Muscle layer of duodenum (tissue), 2 donors: ENCODE results near the gene ERC2.

Source experiments
- H3K27ac ChIP-seq: one replicate; pipeline ENCODE4 v1.7.0; 2013; ENCODE audit warnings: mild to moderate bottlenecking, low read length
- H3K27me3 ChIP-seq: one replicate; pipeline ENCODE4 v1.7.0; 2013; ENCODE audit warnings: low read depth, mild to moderate bottlenecking, control low read depth, low read length
- H3K36me3 ChIP-seq, 2 donors: one replicate each; pipeline ENCODE4 v1.7.0; 2013; ENCODE audit warnings: low read length in 2 of 2, control low read depth in 1 of 2, mild to moderate bottlenecking in 1 of 2; ENCODE audit not compliant: insufficient read depth in 2 of 2, control insufficient read depth in 1 of 2
- H3K4me1 ChIP-seq, 2 donors: one replicate each; pipeline ENCODE4 v1.7.0; 2013; ENCODE audit warnings: low read length in 2 of 2, mild to moderate bottlenecking in 2 of 2, control low read depth in 1 of 2, moderate library complexity in 1 of 2; ENCODE audit not compliant: insufficient read depth in 2 of 2, control insufficient read depth in 1 of 2
- H3K4me3 ChIP-seq, 2 donors: one replicate each; pipeline ENCODE4 v1.7.0; 2013; ENCODE audit warnings: low read length in 2 of 2, low read depth in 1 of 2, mild to moderate bottlenecking in 1 of 2
- H3K9me3 ChIP-seq, 2 donors: one replicate each; pipeline ENCODE4 v1.7.0; 2013; ENCODE audit warnings: low read length in 2 of 2, control low read depth in 1 of 2, mild to moderate bottlenecking in 1 of 2; ENCODE audit not compliant: control insufficient read depth in 1 of 2
- donor health status: healthy.

ERC2 gene

GRCh38 chr3:55755516-55756205, 712.6 kb downstream of the ERC2 start:
- Histone ChIP-seq H3K36me3 (no peaks in the 10 kb centered on the region), H3K27ac (no peak overlapping the region), H3K27me3 (no peaks in the 10 kb centered on the region), H3K4me3 (no peak overlapping the region), H3K4me1 (no peaks in the 10 kb centered on the region), H3K9me3 (no peaks in the 10 kb centered on the region)

- no peak overlapping the region for H3K27ac ChIP-seq
- H3K27me3 ChIP-seq: no peaks in the 10 kb centered on the region
- H3K4me3 ChIP-seq: no peak overlapping the region
- H3K4me1 ChIP-seq: no peaks in the 10 kb centered on the region
- H3K9me3 ChIP-seq: no peaks in the 10 kb centered on the region
- no peaks in the 10 kb centered on the region for H3K36me3 ChIP-seq
Observed at GRCh38 chr3:55752911-55753310, 715.4 kb downstream of the ERC2 start.

- Histone ChIP-seq H3K27ac (no peak overlapping the region), H3K27me3 (no peaks in the 10 kb centered on the region), H3K4me3 (no peak overlapping the region), H3K36me3 (no peaks in the 10 kb centered on the region), H3K9me3 (no peaks in the 10 kb centered on the region), H3K4me1 (no peaks in the 10 kb centered on the region)
Observed at GRCh38 chr3:55751730-55752129, 716.5 kb downstream of the ERC2 start.

GRCh38 chr3:55750525-55750924, 717.7 kb downstream of the ERC2 start:
- Histone ChIP-seq H3K9me3 (no peaks in the 10 kb centered on the region), H3K4me3 (no peak overlapping the region), H3K36me3 (no peaks in the 10 kb centered on the region), H3K27me3 (no peaks in the 10 kb centered on the region), H3K4me1 (no peaks in the 10 kb centered on the region), H3K27ac (no peak overlapping the region)

DNA sequence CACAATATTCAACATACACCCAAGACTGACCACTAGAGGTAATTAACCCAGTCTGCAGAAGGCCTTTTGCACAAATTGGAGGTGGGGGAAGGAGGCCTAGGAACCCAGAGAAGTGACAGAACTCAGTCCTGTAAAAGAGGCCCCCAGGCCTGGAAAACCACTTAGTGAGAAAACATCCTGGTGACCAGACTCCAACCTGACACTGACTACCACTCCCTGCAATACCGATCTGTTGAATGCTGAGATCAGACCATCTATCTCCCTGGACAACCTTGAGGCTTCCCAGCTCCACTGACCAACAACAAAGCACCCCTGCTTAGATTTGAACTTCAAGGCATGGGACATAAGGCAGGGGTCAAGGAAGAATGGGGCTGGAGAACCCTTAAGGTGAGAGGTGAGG, 719.2 kb downstream of the ERC2 start:
- no peaks in the 10 kb centered on the region for H3K36me3 ChIP-seq
- H3K27ac ChIP-seq: no peak overlapping the region
- no peaks in the 10 kb centered on the region for H3K9me3 ChIP-seq
- H3K4me1 ChIP-seq: no peaks in the 10 kb centered on the region
- H3K4me3 ChIP-seq: no peak overlapping the region
- H3K27me3 ChIP-seq: no peaks in the 10 kb centered on the region

GRCh38 chr3:55746808-55747413, 721.4 kb downstream of the ERC2 start:
- H3K4me3 ChIP-seq: no peak overlapping the region
- H3K27ac ChIP-seq: no peak overlapping the region
- no peaks in the 10 kb centered on the region for H3K27me3 ChIP-seq
- no peaks in the 10 kb centered on the region for H3K9me3 ChIP-seq
- no peaks in the 10 kb centered on the region for H3K36me3 ChIP-seq
- H3K4me1 ChIP-seq: no peaks in the 10 kb centered on the region

- no peak overlapping the region for H3K27ac ChIP-seq
- H3K4me1 ChIP-seq: no peaks in the 10 kb centered on the region
- H3K9me3 ChIP-seq: no peaks in the 10 kb centered on the region
- no peak overlapping the region for H3K4me3 ChIP-seq
- H3K27me3 ChIP-seq: no peaks in the 10 kb centered on the region
- H3K36me3 ChIP-seq: no peaks in the 10 kb centered on the region
Observed at GRCh38 chr3:55742832-55743136, 725.5 kb downstream of the ERC2 start.

GRCh38 chr3:55742022-55742831, 726.0 kb downstream of the ERC2 start:
- Histone ChIP-seq H3K27me3 (no peaks in the 10 kb centered on the region), H3K4me3 (no peak overlapping the region), H3K4me1 (no peaks in the 10 kb centered on the region), H3K27ac (no peak overlapping the region), H3K36me3 (no peaks in the 10 kb centered on the region), H3K9me3 (no peaks in the 10 kb centered on the region)

- Histone ChIP-seq H3K4me3 (no peak overlapping the region), H3K27ac (no peak overlapping the region), H3K9me3 (no peaks in the 10 kb centered on the region), H3K36me3 (no peaks in the 10 kb centered on the region), H3K27me3 (no peaks in the 10 kb centered on the region), H3K4me1 (no peaks in the 10 kb centered on the region)
Observed at GRCh38 chr3:55737186-55737585, 731.1 kb downstream of the ERC2 start.

- Histone ChIP-seq H3K4me3 (no peak overlapping the region), H3K36me3 (no peaks in the 10 kb centered on the region), H3K27me3 (no peaks in the 10 kb centered on the region), H3K27ac (no peak overlapping the region), H3K4me1 (no peaks in the 10 kb centered on the region), H3K9me3 (no peaks in the 10 kb centered on the region)
Observed at GRCh38 chr3:55735976-55736375, 732.3 kb downstream of the ERC2 start.

- Histone ChIP-seq H3K36me3 (no peaks in the 10 kb centered on the region), H3K4me3 (no peak overlapping the region), H3K27me3 (no peaks in the 10 kb centered on the region), H3K9me3 (no peaks in the 10 kb centered on the region), H3K27ac (no peak overlapping the region), H3K4me1 (no peaks in the 10 kb centered on the region)
Observed at GRCh38 chr3:55731741-55732140, 736.5 kb downstream of the ERC2 start.
